ENCODE results near the gene TPR.
A peak's percentile ranks its signal among the peaks of the same experiment; 100 is the strongest.
"Not testable (repeated sequence)": the region's sequence is repeated elsewhere in the genome, so short reads cannot be mapped to it uniquely, and the experiment has no call there.

Gene TPR

GRCh38 chr1:186375152-186375928, at the start of gene TPR, which contains the start of gene ODR4:
TSS of gene TPR (minus strand) at chr1:186375253. CDS start at chr1:186375028, 225 bp downstream.
TSS of gene ODR4 (plus strand) at chr1:186375838. CDS start at chr1:186379786, 3,948 bp downstream.
- peak; percentile 91 for DNase-seq (ENCODE audit: low read depth in 2 of 2, low spot score in 1 of 2)

DNA sequence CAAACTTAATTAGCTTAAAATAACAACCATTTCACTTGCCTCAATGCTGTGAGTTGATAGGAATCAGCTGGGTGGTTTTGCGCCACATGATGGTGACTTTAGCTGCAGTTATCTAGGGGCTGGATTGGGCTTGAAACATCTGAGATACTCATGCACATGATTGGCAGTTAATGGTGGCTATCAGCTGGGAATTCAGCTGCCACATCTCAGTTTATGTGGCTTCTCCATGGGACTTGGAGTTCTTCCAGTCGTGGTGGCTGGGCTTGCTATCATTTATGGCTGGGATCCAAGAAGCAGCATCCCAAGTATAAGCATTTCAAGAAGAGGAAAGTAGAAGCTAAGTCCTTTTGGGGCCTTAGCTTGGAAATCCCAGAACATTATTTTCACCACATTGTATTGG, 49.5 kb upstream of the TPR start:
- no peak for DNase-seq (ENCODE audit: low read depth in 2 of 2, low spot score in 1 of 2)

DNA sequence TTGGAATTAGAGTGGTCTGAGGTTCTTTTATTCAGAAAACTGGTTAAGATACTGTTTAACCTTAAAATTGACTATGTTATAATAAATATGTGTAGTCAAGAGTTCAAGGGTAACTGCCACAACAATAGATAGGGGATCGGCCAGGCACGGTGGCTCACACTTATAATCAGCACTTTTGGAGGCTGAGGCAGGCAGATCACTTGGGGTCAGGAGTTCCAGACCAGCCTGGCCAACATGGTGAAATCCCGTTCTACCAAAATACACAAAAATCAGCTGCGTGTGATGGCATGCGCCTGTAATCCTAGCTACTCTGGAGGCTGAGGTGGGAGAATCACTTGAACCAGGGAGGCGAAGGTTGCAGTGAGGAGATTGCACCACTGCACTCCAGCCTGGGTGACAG, 46.4 kb upstream of the TPR start:
- no peak for DNase-seq (ENCODE audit: low read depth in 2 of 2, low spot score in 1 of 2)

GRCh38 chr1:186420923-186421322, 45.9 kb upstream of the TPR start:
- no peak for DNase-seq (ENCODE audit: low read depth in 2 of 2, low spot score in 1 of 2)

DNA sequence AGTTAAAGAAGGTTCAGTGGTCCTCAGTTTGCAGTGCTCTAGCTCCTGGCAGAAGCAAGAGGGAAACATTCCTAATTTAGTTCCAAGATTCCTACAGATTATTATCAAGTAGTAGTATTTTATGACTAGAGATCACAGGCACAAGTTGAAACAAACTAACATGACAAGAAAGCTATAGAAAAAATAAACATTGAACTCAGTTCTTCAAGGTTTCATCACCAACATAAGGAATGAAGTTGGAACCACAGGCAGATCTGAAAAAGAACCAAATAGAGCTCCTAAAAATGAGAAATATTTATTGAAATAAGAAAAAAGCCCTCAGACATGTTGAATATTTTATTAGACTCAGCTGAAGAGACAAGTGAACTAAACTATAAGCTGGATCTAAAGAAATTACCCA, 45.3 kb upstream of the TPR start:
- no peak for DNase-seq (ENCODE audit: low read depth in 2 of 2, low spot score in 1 of 2)

DNA sequence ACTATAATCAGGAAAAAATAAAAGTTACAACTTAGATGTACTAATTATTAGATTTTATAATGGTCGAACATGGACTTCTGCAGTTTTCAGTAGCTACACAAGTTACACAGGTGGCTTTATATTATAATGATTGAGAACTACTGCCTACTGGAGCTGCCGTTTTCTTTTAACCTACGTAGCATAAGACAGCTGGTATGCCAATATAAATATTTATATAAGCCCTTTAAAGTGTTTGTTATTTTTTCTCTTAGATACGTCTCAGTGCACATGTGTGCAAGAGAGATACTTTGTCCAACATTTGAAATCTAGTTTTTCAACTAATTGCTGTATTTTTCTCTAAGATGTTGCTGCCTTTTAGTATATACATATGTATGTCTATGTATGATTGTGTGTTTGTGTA, 43.5 kb upstream of the TPR start:
- no peak for DNase-seq (ENCODE audit: low read depth in 2 of 2, low spot score in 1 of 2)

DNA sequence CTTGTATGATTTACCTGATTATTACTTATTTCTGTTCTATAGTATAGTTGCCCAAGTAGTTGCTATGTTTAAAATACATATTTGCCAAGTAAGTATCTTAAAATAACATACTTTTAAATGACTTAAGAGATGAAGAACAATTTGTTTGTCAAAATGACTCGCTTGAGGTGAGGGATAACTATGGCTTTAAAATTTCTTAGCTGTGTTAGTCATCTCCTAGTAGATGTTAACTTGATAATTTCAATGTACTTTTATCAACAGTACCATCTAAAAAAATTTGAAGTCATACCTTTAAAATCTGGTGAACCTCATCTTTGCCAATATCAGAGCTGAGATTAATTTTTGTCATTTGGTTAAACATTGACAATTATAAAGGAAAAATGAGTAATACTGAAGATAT, 38.3 kb upstream of the TPR start:
- DNase-seq (ENCODE audit: low read depth in 2 of 2, low spot score in 1 of 2), result no peak

DNA sequence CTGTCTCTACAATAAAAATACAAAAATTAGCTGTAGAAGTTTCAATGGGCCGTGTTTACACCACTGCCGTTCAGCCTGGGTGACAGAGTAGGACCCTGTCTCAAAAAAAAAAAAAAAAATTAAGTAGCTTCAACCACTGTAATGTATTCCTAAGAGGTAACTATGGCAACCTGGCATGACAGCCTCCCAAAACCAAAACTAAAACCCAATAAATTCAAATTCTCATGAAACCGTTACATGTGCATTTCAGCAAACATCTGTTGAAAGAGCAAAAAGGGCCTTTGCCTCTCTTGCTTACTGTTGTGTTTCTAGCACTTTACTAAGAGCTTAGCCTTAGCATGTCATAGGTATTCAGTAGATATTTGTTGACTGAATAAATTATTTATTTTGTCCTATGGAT, 34.0 kb upstream of the TPR start:
- DNase-seq (ENCODE audit: low read depth in 2 of 2, low spot score in 1 of 2), result no peak

DNA sequence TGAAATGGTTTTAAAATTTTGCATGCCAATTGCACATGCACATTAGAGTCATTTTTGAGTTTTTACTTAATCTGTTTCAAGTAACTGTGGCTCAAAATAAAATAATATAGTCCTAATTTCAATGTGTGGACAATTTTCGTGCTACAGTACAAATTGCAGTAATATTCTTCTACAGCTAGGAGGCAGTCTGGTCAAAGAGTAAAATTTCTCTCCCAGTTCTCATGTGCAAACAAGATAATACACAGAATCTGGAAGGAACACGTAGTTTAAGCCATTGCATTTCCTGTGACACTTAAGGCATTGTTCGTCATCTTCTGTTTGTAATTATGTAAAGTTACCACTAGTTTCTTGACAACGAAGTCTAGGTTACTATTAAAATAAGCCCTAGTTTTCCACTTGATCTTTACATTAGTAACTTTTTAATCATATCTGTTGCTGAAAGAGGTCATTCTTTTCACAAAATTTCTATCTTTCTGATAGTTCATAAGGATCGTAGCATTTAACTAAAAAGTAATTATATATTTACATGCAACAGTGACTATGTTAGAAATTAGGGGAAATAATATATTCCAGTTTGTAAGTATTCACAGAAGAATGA, 29.5 kb upstream of the TPR start:
- no peak for DNase-seq (ENCODE audit: low read depth in 2 of 2, low spot score in 1 of 2)

- DNase-seq (ENCODE audit: low read depth in 2 of 2, low spot score in 1 of 2), result no peak
Measured at GRCh38 chr1:186403632-186404031, 28.6 kb upstream of the TPR start.

GRCh38 chr1:186401446-186401845, 26.4 kb upstream of the TPR start:
- DNase-seq (ENCODE audit: low read depth in 2 of 2, low spot score in 1 of 2), result not testable (repeated sequence)

GRCh38 chr1:186392711-186393110, 17.7 kb upstream of the TPR start:
- DNase-seq (ENCODE audit: low read depth in 2 of 2, low spot score in 1 of 2), result not testable (repeated sequence)

DNA sequence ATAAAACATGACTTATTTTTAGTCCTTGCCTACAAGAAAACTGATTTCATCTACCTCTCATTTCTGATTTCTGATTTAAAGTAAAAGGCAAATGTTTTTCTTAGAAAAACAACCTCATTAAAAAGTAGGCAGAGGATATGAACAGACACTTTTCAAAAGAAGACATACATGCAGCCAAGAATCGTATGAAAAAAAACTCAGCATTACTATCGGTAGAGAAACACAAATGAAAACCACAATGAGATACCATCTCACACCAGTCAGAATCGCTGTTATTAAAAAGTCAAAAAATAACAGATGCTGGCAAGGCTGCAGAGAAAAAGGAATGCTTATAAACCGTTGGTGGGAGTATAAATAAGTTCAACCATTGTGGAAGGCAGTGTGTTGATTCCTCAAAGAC, 16.8 kb upstream of the TPR start:
- no peak for DNase-seq (ENCODE audit: low read depth in 2 of 2, low spot score in 1 of 2)

- DNase-seq (ENCODE audit: low read depth in 2 of 2, low spot score in 1 of 2), result no peak
Measured at GRCh38 chr1:186390925-186391324, 15.9 kb upstream of the TPR start.

GRCh38 chr1:186386725-186387383, 11.8 kb upstream of the TPR start:
- no peak for DNase-seq (ENCODE audit: low read depth in 2 of 2, low spot score in 1 of 2)

GRCh38 chr1:186375929-186376319, 871 bp upstream of the TPR start:
- DNase-seq (ENCODE audit: low read depth in 2 of 2, low spot score in 1 of 2), result no peak

DNA sequence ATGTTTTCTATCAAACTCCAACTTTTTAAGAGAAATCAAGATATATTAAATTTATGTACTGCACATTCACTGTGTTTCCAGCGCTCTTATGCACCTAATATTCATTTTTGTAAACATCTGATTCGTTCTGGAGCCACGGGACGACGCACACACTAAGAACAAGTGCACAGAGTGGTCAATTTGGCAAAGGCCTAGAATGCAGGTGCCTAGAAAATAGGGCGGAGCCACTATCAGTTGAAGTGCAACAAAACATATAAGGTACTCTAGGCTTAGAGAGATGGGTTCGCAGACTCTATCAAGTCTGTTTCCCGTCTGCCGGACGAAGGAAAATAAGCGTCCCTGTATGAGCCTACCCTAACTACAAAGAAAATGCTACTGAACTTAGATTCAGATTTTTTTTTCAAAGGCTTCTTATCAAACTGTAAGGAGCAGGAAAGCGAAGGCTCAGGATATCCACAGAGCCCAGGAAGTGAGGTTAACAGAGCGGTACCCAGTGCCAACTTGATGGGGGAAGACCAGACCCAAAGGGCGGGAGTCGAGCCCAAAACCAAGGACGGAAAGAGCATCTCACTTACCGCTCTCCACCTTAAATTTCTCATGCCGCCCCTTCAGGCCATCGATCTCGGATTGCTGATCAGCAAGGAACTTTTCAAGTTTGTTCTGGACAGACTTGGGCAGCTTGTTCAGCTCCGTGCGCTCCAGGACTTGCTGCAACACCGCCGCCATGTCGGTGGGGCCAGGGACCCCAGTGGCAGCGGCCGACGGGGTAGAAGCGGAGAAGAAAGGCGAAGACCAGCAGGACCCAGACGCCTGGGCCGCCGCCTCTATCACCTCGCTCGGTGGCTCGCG, 526 bp downstream of the TPR start:
- DNase-seq (ENCODE audit: low read depth in 2 of 2, low spot score in 1 of 2), result no peak

GRCh38 chr1:186347837-186348691, 27.0 kb downstream of the TPR start:
- not testable (repeated sequence) for DNase-seq (ENCODE audit: low read depth in 2 of 2, low spot score in 1 of 2)

GRCh38 chr1:186340772-186341171, 34.3 kb downstream of the TPR start:
- no peak for DNase-seq (ENCODE audit: low read depth in 2 of 2, low spot score in 1 of 2)

DNA sequence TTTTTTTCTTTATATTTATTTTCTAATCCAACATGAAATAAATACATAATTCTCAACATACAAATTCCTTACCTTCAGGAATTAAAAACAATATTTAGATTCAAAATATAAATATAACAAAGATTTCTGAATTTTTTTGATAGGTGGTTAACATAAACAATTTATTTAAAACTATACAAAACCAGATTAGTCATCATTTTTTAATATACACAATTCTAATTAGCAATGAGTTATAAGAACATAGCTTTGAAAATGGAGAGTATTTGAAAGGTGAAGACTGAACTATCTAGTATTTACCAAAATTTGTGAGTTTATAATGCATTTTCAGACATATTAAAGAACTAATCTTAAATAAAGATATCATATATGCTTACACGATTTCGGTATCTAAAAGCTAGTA, 37.5 kb downstream of the TPR start:
- no peak for DNase-seq (ENCODE audit: low read depth in 2 of 2, low spot score in 1 of 2)
